Measurements from ENCODE around the gene VPS11.

DNA sequence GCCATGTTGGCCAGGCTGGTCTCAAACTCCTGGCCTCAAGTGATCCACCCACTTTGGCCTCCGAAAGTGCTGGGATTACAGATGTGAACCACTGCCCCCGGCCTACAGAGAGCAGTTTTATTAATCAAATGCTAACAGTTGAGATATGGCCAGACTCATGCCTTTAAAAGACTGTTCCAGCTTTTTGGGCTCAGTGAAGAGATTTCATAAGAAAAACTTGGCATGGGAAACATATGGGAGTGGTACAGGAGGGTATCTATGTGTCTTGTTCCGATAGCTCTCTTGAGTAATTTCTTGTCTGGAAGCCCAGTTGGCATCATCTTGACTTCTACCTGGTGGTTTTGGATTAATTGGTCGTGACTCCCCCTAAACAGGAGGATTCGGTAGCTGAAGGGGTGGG is 28.7 kb upstream of the VPS11 start:
- TF ChIP-seq, protein P1, sequence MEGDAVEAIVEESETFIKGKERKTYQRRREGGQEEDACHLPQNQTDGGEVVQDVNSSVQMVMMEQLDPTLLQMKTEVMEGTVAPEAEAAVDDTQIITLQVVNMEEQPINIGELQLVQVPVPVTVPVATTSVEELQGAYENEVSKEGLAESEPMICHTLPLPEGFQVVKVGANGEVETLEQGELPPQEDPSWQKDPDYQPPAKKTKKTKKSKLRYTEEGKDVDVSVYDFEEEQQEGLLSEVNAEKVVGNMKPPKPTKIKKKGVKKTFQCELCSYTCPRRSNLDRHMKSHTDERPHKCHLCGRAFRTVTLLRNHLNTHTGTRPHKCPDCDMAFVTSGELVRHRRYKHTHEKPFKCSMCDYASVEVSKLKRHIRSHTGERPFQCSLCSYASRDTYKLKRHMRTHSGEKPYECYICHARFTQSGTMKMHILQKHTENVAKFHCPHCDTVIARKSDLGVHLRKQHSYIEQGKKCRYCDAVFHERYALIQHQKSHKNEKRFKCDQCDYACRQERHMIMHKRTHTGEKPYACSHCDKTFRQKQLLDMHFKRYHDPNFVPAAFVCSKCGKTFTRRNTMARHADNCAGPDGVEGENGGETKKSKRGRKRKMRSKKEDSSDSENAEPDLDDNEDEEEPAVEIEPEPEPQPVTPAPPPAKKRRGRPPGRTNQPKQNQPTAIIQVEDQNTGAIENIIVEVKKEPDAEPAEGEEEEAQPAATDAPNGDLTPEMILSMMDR (conservative IDR thresholded peaks at IDR 0.05; ENCODE audit: low read length), result no peak
- TF ChIP-seq EZH2phosphoT487 (IDR thresholded peaks at IDR 0.05; ENCODE audit: borderline replicate concordance, low read depth, low read length), result no peak

Measured in OCI-LY7 (cell line).